Sigmoid colon (tissue), 7 donors: ENCODE results near the gene L3HYPDH. TPM values are rescaled to one million over a fixed set of nuclear protein-coding genes. Genes with fewer than 3 reads are reported as not detected.
A peak's percentile ranks its signal among the peaks of the same experiment; 100 is the strongest.

ENCODE experiments used
- DNase-seq: peaks from one replicate; pipeline ENCODE4 v3.0.0-alpha.2; 2019
- H3K27ac ChIP-seq, 4 donors: fragments of 200-600 bp; sonication (generic); one replicate each; pipeline ENCODE4 v1.5.1; 2016 to 2019; ENCODE audit warnings: mild to moderate bottlenecking in 1 of 4
- H3K27me3 ChIP-seq, 3 donors: fragments of 200-600 bp; sonication (generic); one replicate each; pipeline ENCODE4 v1.5.1; 2019; ENCODE audit warnings: mild to moderate bottlenecking in 1 of 3
- H3K36me3 ChIP-seq, 4 donors: fragments of 200-600 bp; sonication (generic); one replicate each; pipeline ENCODE4 v1.5.1; 2016 to 2019
- H3K4me1 ChIP-seq, 4 donors: fragments of 200-600 bp; sonication (generic); one replicate each; pipeline ENCODE4 v1.5.1; 2017 to 2019
- H3K4me3 ChIP-seq, 4 donors: fragments of 200-600 bp; sonication (generic); one replicate each; pipeline ENCODE4 v1.5.1; 2017 to 2019; ENCODE audit warnings: mild to moderate bottlenecking in 2 of 4, moderate library complexity in 1 of 4
- H3K9me3 ChIP-seq, 4 donors: fragments of 200-600 bp in 3 of 4; sonication (generic) in 3 of 4; one replicate each; pipeline versions ENCODE4 v1.5.1 to v1.6.1; 2013 to 2019
- EP300 ChIP-seq, 4 donors: sonication (generic); formaldehyde crosslinking; IDR thresholded peaks; one replicate each; pipeline ENCODE4 v1.6.1; 2017; ENCODE audit warnings: antibody characterized with exemption in 4 of 4
- POLR2A ChIP-seq, 2 donors: fragments of 450-650 bp; IDR thresholded peaks; one replicate each; pipeline ENCODE4 v1.6.1; 2016; ENCODE audit warnings: antibody characterized with exemption in 2 of 2, mild to moderate bottlenecking in 2 of 2, moderate library complexity in 2 of 2
- POLR2AphosphoS5 ChIP-seq, 4 donors: sonication (generic); formaldehyde crosslinking; IDR thresholded peaks; one replicate each; pipeline ENCODE4 v1.6.1; 2017; ENCODE audit warnings: antibody characterized with exemption in 4 of 4
- WGBS, 2 donors: extraction: QIAGEN DNeasy Blood & Tissue Kit; methylation state at CpG; one replicate each; pipeline ENCODE4 v1.1.7; 2013; 5-methylcytosine and 5-hydroxymethylcytosine counted together
- intact Hi-C: fragments of 100-400 bp; cut with DNase I; formaldehyde crosslinking; loops from one replicate; pipeline ENCODE4 v1.15.1; 2023
- polyA plus RNA-seq, 3 donors: library from polyadenylated mRNA; stranded (reverse); fragments of 200-250 nt; gene quantifications; one replicate each; pipeline ENCODE4 v1.2.3, GENCODE V29; 2013
- total RNA-seq, 4 donors: library from RNA; depleted of rRNA; stranded (reverse); fragments of >200 nt; gene quantifications; one replicate each; pipeline ENCODE4 v1.1.0, GENCODE V29; 2016
- TF ChIP-seq, protein P1 (sequence below), 4 experiments: fragments of 450-650 bp in 3 of 4; fragments of 200-600 bp in 1 of 4; IDR thresholded peaks; one replicate each; pipeline ENCODE4 v1.5.1; 2016 to 2019; ENCODE audit warnings: antibody characterized with exemption in 4 of 4, mild to moderate bottlenecking in 3 of 4, moderate library complexity in 2 of 4
- donor health status: healthy with polysubstance abuse.
- donor health status: Bipolar disorder and iron deficiency.
- donor health status: healthy.

The L3HYPDH gene
- total and polyA plus RNA-seq, 7 donors: 1.2 to 46.0 (median 23.9) TPM

DNA sequence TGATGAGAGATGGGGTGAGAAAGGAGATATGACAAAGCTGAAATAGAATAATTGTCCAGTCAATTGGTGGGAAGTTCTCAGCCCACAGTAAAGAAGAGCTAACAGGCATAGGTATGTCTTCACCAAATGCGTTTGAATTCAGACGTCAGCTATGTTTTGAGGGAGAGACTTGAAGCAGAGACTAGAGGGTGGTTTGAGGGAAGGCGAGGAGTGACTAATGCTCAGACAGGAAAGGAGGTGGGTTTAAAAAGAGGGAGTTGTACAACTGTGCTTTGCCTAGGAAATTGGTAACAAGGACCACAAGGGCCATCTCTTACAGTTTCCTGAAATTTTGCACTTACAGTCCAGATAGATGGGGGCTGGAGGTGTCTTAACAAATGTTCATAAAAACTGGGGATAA, 6.5 kb upstream of the L3HYPDH start:
- H3K36me3 ChIP-seq: peaks cover 0 to 82% (median 19%) of the 10 kb centered on the region in 4 donors
- no peak for TF ChIP-seq POLR2A (IDR thresholded peaks at IDR 0.05)
- no peak for TF ChIP-seq POLR2AphosphoS5 (IDR thresholded peaks at IDR 0.05)
- TF ChIP-seq, protein P1, sequence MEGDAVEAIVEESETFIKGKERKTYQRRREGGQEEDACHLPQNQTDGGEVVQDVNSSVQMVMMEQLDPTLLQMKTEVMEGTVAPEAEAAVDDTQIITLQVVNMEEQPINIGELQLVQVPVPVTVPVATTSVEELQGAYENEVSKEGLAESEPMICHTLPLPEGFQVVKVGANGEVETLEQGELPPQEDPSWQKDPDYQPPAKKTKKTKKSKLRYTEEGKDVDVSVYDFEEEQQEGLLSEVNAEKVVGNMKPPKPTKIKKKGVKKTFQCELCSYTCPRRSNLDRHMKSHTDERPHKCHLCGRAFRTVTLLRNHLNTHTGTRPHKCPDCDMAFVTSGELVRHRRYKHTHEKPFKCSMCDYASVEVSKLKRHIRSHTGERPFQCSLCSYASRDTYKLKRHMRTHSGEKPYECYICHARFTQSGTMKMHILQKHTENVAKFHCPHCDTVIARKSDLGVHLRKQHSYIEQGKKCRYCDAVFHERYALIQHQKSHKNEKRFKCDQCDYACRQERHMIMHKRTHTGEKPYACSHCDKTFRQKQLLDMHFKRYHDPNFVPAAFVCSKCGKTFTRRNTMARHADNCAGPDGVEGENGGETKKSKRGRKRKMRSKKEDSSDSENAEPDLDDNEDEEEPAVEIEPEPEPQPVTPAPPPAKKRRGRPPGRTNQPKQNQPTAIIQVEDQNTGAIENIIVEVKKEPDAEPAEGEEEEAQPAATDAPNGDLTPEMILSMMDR (IDR thresholded peaks at IDR 0.05): no peak
- TF ChIP-seq EP300 (IDR thresholded peaks at IDR 0.05): no peak
- 93 to 94% methylated on average over 3 of the region's 3 CpGs for WGBS, 2 donors
- no peaks in the 10 kb centered on the region for H3K27me3 ChIP-seq
- H3K4me3 ChIP-seq: no peak overlapping the region
- H3K27ac ChIP-seq: no peak overlapping the region
- H3K4me1 ChIP-seq: peaks cover 0 to 24% (median 17%) of the 10 kb centered on the region in 4 donors
- no peaks in the 10 kb centered on the region for H3K9me3 ChIP-seq
- no peak for DNase-seq
- intact Hi-C loops: no loop called here

GRCh38 chr14:59484639-59485175, 499 bp upstream of the L3HYPDH start:
- no peak for DNase-seq
- Histone ChIP-seq H3K27ac (peak overlapping the region; percentile 90 to 95 (median 94)), H3K36me3 (peaks cover 0 to 22% (median 11%) of the 10 kb centered on the region in 4 donors), H3K4me1 (peaks cover 0 to 69% (median 51%) of the 10 kb centered on the region in 4 donors), H3K4me3 (peak overlapping the region; percentile 71 to 94 (median 79)), H3K27me3 (no peaks in the 10 kb centered on the region), H3K9me3 (no peaks in the 10 kb centered on the region)
- WGBS, 2 donors: 0% methylated on average over 32 of the region's 32 CpGs
- TF ChIP-seq EP300 (IDR thresholded peaks at IDR 0.05) (no peak), POLR2AphosphoS5 (IDR thresholded peaks at IDR 0.05) (no peak), POLR2A (IDR thresholded peaks at IDR 0.05) (no peak)
- TF ChIP-seq, protein P1 (IDR thresholded peaks at IDR 0.05): no peak
- intact Hi-C loops: loop anchor here (2.0 to 10.0 kb wide), 5 partner anchors 20 to 1060 kb away; partner anchors contain the start of genes DAAM1, DACT1, GPR135 and KIAA0586

GRCh38 chr14:59483363-59483762, 845 bp downstream of the L3HYPDH start:
- Histone ChIP-seq H3K9me3 (no peaks in the 10 kb centered on the region), H3K4me1 (peaks cover 0 to 70% (median 51%) of the 10 kb centered on the region in 4 donors), H3K36me3 (peaks cover 0 to 15% (median 1%) of the 10 kb centered on the region in 4 donors), H3K27ac (peak overlapping the region; percentile 90 to 95 (median 94)), H3K27me3 (no peaks in the 10 kb centered on the region), H3K4me3 (peak overlapping the region; percentile 71 to 94 (median 79))
- DNase-seq: no peak
- intact Hi-C loops: loop anchor here (5.0 to 10.0 kb wide), 3 partner anchors 764 to 1059 kb away; partner anchors contain the start of genes DACT1, KIAA0586, PPM1A and TIMM9
- WGBS, 2 donors: 2 to 6% methylated on average over 16 of the region's 16 CpGs
- no peak for TF ChIP-seq EP300 (IDR thresholded peaks at IDR 0.05)
- no peak for TF ChIP-seq POLR2AphosphoS5 (IDR thresholded peaks at IDR 0.05)
- no peak for TF ChIP-seq POLR2A (IDR thresholded peaks at IDR 0.05)
- TF ChIP-seq, protein P1 (IDR thresholded peaks at IDR 0.05): no peak

DNA sequence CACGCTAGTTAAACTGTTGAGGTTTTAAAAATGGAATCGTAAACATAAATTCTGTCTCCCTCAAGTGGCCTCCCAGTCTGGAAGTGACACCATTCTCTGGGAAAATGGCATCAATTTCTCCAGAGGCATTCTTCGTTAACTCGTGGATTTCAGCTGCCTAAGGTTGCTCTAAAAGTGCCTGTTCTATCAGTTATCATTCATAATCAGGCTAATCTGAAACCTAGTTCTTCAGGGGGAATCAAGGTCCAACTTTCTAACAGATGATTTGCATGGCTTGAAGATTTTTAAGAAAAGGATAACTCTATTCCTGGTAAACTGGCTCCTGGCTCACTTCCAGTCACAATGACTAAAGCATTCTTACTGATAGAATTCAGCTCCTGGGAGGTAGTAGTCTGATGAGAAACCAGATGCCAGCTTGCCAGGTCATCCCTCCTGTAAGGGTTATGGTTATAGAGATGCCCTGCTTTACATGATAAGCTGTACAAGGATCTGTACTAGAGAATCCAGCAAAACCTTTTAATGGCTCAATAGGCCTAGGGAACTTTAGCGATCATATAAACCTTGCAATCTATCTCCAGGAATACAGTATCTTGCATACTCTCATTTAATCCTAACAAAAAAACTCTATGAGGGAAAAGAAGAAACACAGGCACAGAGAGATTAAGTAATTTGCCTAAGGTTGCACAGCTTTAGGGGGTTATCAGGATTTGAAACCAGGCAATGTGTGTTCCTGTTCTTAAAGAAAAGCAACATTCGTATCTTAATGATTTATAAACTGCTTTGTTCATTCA, 1.5 kb downstream of the L3HYPDH start:
- no peak for DNase-seq
- 40 to 60% methylated on average over 6 of the region's 6 CpGs for WGBS, 2 donors
- H3K9me3 ChIP-seq: no peaks in the 10 kb centered on the region
- peaks cover 0 to 68% (median 51%) of the 10 kb centered on the region in 4 donors for H3K4me1 ChIP-seq
- peak overlapping the region; percentile 71 to 94 (median 79) for H3K4me3 ChIP-seq
- intact Hi-C loops: loop anchor here (5.0 to 10.0 kb wide), 3 partner anchors 765 to 1058 kb away; partner anchors contain the start of genes DACT1, KIAA0586, PPM1A and TIMM9
- no peak for TF ChIP-seq POLR2AphosphoS5 (IDR thresholded peaks at IDR 0.05)
- no peak for TF ChIP-seq POLR2A (IDR thresholded peaks at IDR 0.05)
- TF ChIP-seq EP300 (IDR thresholded peaks at IDR 0.05): no peak
- TF ChIP-seq, protein P1 (IDR thresholded peaks at IDR 0.05): no peak
- H3K36me3 ChIP-seq: peaks cover 0 to 13% (median 0%) of the 10 kb centered on the region in 4 donors
- peak overlapping the region; percentile 90 to 95 (median 94) for H3K27ac ChIP-seq
- no peaks in the 10 kb centered on the region for H3K27me3 ChIP-seq
